ENCODE measurements around the gene FAM184A.

FAM184A gene

GRCh38 chr6:118953391-118953790 is 125.1 kb downstream of the FAM184A start:
- DNase-seq = no peak

- DNase-seq = no peak
These were observed 125.8 kb downstream of the FAM184A start for GRCh38 chr6:118952683-118953082.

- no peak for DNase-seq
These were observed 133.2 kb downstream of the FAM184A start for GRCh38 chr6:118945217-118945616.

- DNase-seq = no peak
These were observed 137.7 kb downstream of the FAM184A start for GRCh38 chr6:118940770-118941169.

- DNase-seq = no peak
These were observed 138.8 kb downstream of the FAM184A start for GRCh38 chr6:118939683-118940082.

- no peak for DNase-seq
These were observed 142.3 kb downstream of the FAM184A start for GRCh38 chr6:118935978-118936703.

GRCh38 chr6:118935331-118935668 is 143.2 kb downstream of the FAM184A start:
- no peak for DNase-seq

GRCh38 chr6:118934461-118935330 is 143.8 kb downstream of the FAM184A start, which contains the start of gene MCM9:
Gene MCM9, minus strand, starts transcription at chr6:118935159. Its CDS starts 3,436 bp downstream, at chr6:118931723.
- peak; percentile 88 to 89 for DNase-seq

- DNase-seq = no peak
These were observed 144.5 kb downstream of the FAM184A start for GRCh38 chr6:118933855-118934460.

GRCh38 chr6:118932421-118932820 is 146.0 kb downstream of the FAM184A start:
- no peak for DNase-seq

GRCh38 chr6:118931436-118931835 is 147.0 kb downstream of the FAM184A start:
- no peak for DNase-seq

- DNase-seq = no peak
These were observed 147.8 kb downstream of the FAM184A start for GRCh38 chr6:118930680-118931079.

- no peak for DNase-seq
These were observed 155.4 kb downstream of the FAM184A start for GRCh38 chr6:118923035-118923434.

GRCh38 chr6:118921084-118921483 is 157.4 kb downstream of the FAM184A start:
- no peak for DNase-seq

- no peak for DNase-seq
These were observed 160.1 kb downstream of the FAM184A start for GRCh38 chr6:118918329-118918725.

- DNase-seq = no peak
These were observed 160.7 kb downstream of the FAM184A start for GRCh38 chr6:118917546-118918328.

GRCh38 chr6:118914598-118914997 is 163.9 kb downstream of the FAM184A start:
- DNase-seq = no peak

GRCh38 chr6:118913161-118913560 is 165.3 kb downstream of the FAM184A start:
- DNase-seq = no peak

- no peak for DNase-seq
These were observed 165.8 kb downstream of the FAM184A start for GRCh38 chr6:118912646-118913045.

Measured in CD4-positive, alpha-beta T cell treated with Interleukin-4 for 1 hour (primary cell).